ENCODE measurements around the gene CYP11A1.

The CYP11A1 gene

DNA sequence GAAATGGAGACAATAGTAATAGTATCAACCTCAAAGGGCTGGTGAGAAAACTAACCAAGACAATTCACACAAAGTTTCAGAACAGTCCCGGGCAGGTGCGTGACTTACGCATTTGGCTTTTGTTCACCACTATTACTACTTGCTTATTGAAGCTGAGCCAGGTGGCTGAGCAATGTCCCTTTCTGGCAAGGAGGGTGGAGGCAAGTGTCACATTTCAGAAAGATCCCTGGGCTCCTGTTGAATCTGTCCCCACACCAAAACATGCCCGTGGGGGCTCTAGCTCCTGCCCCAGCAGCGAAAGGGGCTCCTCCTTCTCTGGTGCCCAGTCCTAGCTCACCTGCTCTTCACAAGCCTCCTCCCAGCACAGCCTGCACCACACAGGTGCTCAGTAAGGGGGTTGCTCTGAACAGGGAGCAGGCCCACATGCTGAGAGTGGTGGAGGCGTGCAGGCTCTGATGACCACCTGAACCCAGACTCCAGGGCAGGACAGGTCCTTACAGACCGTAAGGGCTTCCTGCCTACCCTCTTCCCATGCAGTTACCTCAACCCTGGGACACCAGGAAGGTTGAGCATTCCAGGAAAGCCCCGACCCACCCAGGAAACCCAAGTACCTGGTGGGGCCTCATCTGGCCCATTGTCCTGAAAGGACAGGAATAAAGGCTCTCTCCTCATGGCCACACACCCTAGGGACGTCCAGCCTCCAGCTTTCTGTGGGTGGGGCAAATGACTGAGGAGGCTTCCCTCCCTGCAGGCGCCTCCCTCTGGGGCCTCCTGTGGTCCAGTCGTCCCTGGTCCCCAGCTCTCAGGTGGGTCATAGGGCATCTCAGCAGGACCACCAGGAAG lies 33.7 kb upstream of the CYP11A1 start:
- peak overlapping the region; percentile 76 for H3K4me3 ChIP-seq (ENCODE audit: low read depth, low read length)
- DNase-seq (ENCODE audit: low read depth) = peak; percentile 90
- TF ChIP-seq, protein P1, sequence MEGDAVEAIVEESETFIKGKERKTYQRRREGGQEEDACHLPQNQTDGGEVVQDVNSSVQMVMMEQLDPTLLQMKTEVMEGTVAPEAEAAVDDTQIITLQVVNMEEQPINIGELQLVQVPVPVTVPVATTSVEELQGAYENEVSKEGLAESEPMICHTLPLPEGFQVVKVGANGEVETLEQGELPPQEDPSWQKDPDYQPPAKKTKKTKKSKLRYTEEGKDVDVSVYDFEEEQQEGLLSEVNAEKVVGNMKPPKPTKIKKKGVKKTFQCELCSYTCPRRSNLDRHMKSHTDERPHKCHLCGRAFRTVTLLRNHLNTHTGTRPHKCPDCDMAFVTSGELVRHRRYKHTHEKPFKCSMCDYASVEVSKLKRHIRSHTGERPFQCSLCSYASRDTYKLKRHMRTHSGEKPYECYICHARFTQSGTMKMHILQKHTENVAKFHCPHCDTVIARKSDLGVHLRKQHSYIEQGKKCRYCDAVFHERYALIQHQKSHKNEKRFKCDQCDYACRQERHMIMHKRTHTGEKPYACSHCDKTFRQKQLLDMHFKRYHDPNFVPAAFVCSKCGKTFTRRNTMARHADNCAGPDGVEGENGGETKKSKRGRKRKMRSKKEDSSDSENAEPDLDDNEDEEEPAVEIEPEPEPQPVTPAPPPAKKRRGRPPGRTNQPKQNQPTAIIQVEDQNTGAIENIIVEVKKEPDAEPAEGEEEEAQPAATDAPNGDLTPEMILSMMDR (IDR thresholded peaks at IDR 0.05; ENCODE audit: insufficient read depth, low read depth, low read length, missing control alignments) = no peak

GRCh38 chr15:74400313-74400860 lies 32.9 kb upstream of the CYP11A1 start:
- no peak for DNase-seq (ENCODE audit: low read depth)
- TF ChIP-seq, protein P1 (IDR thresholded peaks at IDR 0.05; ENCODE audit: insufficient read depth, low read depth, low read length, missing control alignments) = no peak
- H3K4me3 ChIP-seq (ENCODE audit: low read depth, low read length) = peak overlapping the region; percentile 76

- peak; percentile 89 for DNase-seq (ENCODE audit: low read depth)
- TF ChIP-seq, protein P1 (IDR thresholded peaks at IDR 0.05; ENCODE audit: insufficient read depth, low read depth, low read length, missing control alignments) = no peak
- peak overlapping the region; percentile 76 for H3K4me3 ChIP-seq (ENCODE audit: low read depth, low read length)
Measured at GRCh38 chr15:74399511-74400312, 32.3 kb upstream of the CYP11A1 start.

DNA sequence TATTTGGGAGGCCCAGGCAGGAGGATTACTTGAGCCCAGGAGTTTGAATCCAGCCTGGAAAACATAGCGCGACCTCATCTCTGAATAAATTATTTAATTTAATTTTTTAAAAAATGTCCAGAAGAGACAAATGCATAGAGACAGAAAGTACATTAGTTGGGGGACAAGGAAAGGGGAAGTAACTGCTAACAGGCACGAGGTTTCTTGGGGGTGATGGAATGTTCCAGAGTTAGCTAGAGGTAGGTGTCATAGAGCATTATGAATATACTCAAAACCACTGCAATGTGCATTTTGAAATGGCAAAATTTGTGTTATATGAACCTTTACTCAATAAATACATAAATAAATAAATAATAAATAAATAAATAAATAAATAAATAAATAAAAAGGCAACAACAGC lies 31.7 kb upstream of the CYP11A1 start:
- TF ChIP-seq, protein P1 (IDR thresholded peaks at IDR 0.05; ENCODE audit: insufficient read depth, low read depth, low read length, missing control alignments) = no peak
- peak; percentile 59 for DNase-seq (ENCODE audit: low read depth)
- H3K4me3 ChIP-seq (ENCODE audit: low read depth, low read length) = peak overlapping the region; percentile 76

- TF ChIP-seq, protein P1 (IDR thresholded peaks at IDR 0.05; ENCODE audit: insufficient read depth, low read depth, low read length, missing control alignments) = no peak
- DNase-seq (ENCODE audit: low read depth) = peak; percentile 57
- peak overlapping the region; percentile 76 for H3K4me3 ChIP-seq (ENCODE audit: low read depth, low read length)
Measured at GRCh38 chr15:74398183-74398582, 30.7 kb upstream of the CYP11A1 start.

DNA sequence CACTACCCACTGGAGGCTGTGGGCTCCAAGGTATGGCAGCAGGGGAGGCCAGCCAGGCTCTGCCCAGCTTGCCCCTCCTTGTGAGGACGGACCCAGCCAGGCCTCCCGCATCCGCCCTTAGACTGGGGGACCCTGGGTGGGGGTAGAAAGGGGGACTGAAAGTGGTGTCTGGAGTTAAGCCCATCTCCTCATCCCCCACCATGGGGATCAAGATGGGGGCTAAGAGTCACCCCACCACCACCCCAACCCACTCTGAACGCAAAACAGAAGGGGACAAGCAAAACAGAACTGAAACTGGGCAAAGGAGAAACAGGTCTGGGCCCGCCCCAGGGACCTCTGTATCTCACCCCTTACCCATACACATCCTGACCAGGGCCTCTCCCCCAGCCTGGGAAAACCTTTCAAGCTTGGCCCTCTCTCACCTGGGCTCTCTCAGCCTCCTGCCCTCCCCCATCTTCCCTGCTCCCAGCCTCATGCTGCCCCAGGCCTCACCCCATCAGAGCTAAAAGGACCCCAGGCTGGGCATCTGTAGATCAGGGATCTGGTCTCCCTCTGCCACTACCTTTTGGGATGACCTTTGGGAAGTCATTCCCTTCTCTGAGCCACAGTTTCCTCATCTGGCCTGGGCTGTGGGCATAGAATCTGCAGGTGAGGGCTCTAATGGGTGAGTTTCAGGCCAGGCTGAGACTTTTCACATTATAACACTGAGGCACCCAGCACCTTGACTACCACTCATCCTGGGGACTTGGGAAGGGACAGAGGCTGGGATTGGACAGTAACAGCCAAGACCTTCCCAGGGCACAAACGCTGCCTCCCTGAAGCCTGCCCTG lies 30.0 kb upstream of the CYP11A1 start:
- H3K4me3 ChIP-seq (ENCODE audit: low read depth, low read length) = peak overlapping the region; percentile 76

More for the DNA sequence above, 30.0 kb upstream of the CYP11A1 start:
- TF ChIP-seq, protein P1 (IDR thresholded peaks at IDR 0.05; ENCODE audit: insufficient read depth, low read depth, low read length, missing control alignments) = no peak
- peak; percentile 90 for DNase-seq (ENCODE audit: low read depth)

Data from GM12865 (cell line).